ENCODE measurements around the gene DENND4B.

Gene DENND4B

DNA sequence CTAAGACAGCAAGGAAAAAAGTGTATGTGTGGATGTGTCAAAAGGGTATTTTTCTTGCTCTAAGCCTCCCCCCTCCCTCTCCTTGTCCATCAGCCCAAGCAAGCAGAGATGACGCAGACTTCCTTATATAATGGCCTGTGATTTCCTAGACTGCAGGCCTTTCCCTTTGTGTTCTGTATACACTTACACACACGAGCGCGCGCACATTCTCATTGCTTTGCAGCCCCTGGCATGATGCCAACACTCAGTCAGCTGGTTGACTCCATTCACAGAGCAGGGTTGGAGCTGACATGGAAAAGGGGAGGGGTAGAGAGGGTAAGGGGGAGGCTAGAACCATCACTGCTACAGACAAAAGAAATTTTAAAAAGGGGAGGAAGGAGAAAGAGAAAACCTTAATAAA is 65.6 kb downstream of the DENND4B start:
- DNase-seq, result peak; percentile 98

DNA sequence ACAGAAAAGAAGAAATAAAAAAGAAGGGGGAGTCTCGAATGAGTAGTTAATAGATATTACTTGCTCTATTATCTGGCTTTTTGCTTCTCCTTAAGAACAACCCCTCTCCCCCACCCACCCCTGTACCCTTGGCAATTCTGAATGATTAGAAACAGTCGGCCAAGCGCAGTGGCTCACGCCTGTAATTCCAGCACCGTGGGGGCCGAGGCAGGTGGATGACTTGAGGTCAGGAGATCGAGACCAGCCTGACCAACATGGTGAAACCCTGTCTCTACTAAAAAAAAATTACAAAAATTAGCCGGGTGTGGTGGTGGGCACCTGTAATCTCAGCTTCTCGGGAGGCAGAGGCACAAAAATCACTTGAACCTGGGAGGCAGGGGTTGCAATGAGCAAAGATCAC is 66.5 kb downstream of the DENND4B start:
- no peak for DNase-seq

Data from NCI-H2171 treated with DMSO at 0.1 percent for 48 hours (cell line).